ENCODE results near the gene RECQL5. TPM values are rescaled to one million over a fixed set of nuclear protein-coding genes. Genes with fewer than 3 reads are reported as not detected.

RECQL5 gene
- total and polyA plus RNA-seq, 12 donors, result 11.2 to 188 (median 32.9) TPM

DNA sequence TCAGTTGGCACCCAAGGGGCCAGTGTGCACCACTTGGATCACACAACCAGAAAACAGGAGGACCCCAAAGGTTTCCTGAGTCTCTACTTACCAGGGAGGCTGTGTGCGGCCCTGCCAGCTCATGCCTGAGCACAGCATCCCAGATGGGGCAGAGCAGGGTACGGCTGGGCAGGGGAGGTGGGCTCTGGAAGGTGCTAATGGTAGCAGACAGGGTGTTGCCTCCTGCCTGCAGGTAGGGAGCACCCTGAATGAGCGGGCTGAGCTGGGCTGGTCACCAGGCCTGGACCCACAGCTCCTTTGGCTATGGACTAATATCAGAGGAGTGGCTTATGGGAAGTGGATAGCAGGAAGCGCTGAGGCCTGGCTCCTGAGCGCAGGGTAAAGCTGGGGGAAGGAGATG is 14.6 kb downstream of the RECQL5 start:
- Histone ChIP-seq H3K27ac (no peak overlapping the region), H3K4me3 (no peak overlapping the region), H3K27me3 (no peaks in the 10 kb centered on the region), H3K9me3 (replicated peaks in 1 of 3) (no peaks in the 10 kb centered on the region), H3K4me1 (replicated peaks in 1 of 2) (no peaks in the 10 kb centered on the region), H3K36me3 (replicated peaks in 1 of 2) (peaks cover 0 to 29% of the 10 kb centered on the region in 2 donors)
- no peak for DNase-seq
- TF ChIP-seq POLR2A (IDR thresholded peaks at IDR 0.05), result no peak
- TF ChIP-seq, protein P1, sequence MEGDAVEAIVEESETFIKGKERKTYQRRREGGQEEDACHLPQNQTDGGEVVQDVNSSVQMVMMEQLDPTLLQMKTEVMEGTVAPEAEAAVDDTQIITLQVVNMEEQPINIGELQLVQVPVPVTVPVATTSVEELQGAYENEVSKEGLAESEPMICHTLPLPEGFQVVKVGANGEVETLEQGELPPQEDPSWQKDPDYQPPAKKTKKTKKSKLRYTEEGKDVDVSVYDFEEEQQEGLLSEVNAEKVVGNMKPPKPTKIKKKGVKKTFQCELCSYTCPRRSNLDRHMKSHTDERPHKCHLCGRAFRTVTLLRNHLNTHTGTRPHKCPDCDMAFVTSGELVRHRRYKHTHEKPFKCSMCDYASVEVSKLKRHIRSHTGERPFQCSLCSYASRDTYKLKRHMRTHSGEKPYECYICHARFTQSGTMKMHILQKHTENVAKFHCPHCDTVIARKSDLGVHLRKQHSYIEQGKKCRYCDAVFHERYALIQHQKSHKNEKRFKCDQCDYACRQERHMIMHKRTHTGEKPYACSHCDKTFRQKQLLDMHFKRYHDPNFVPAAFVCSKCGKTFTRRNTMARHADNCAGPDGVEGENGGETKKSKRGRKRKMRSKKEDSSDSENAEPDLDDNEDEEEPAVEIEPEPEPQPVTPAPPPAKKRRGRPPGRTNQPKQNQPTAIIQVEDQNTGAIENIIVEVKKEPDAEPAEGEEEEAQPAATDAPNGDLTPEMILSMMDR (IDR thresholded peaks at IDR 0.05), result no peak
- WGBS, 4 donors, result 85 to 98% (median 93%) methylated on average over 3 to 5 of the region's 5 CpGs
- intact Hi-C loops (cut with DNase I), result no loop called here

DNA sequence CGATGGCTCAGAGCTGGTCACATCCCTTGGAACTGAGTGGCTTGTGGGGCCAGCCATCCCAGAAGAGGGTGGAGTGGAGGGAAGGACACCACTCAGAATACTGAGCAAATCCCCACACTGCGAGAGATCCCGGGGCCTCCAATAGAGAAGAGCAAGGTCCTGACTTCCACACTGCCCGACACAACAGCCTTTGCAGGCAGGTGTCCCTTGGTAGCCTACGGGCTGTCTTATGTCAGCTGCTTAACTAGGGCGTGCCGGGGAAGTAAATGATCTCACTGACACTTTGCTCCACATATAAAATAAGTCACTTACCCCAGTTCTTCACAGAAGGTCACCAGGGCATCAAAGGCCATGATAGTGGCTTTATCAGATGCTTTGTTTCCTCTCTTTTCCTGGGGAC is 16.1 kb downstream of the RECQL5 start:
- 86 to 95% (median 92%) methylated on average over 7 of the region's 7 CpGs; no CpG with 5 or more reads in 1 of the 4 donors for WGBS, 4 donors
- Histone ChIP-seq H3K4me3 (no peak overlapping the region), H3K27ac (no peak overlapping the region), H3K27me3 (no peaks in the 10 kb centered on the region), H3K36me3 (replicated peaks in 1 of 2) (peaks cover 0 to 24% of the 10 kb centered on the region in 2 donors), H3K9me3 (replicated peaks in 1 of 3) (no peaks in the 10 kb centered on the region), H3K4me1 (replicated peaks in 1 of 2) (no peaks in the 10 kb centered on the region)
- intact Hi-C loops (cut with DNase I), result no loop called here
- DNase-seq, result no peak
- TF ChIP-seq, protein P1 (IDR thresholded peaks at IDR 0.05), result no peak
- no peak for TF ChIP-seq POLR2A (IDR thresholded peaks at IDR 0.05)

DNA sequence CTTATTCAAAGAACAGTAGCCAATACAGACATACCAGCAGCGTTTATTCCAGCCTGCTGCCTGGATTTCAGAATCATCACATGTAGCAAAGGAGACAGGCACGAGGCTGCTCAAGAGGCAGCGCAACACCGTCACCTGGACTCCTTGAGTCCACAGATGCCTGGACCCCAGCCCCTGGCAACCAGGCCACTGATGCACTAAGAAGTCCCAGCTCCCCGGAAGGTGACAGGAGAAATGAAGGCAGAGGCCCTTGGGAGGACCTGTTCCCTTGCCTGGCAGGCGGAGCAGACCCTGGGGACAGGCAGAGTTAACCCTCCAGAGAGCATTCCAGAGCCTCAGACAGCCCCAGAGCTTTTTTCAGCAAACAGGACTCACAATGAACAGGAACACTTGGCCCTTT is 17.3 kb downstream of the RECQL5 start:
- Histone ChIP-seq H3K36me3 (replicated peaks in 1 of 2) (peaks cover 0 to 21% of the 10 kb centered on the region in 2 donors), H3K9me3 (replicated peaks in 1 of 3) (no peaks in the 10 kb centered on the region), H3K4me3 (no peak overlapping the region), H3K27ac (no peak overlapping the region), H3K27me3 (no peaks in the 10 kb centered on the region), H3K4me1 (replicated peaks in 1 of 2) (no peaks in the 10 kb centered on the region)
- no peak for TF ChIP-seq POLR2A (IDR thresholded peaks at IDR 0.05)
- TF ChIP-seq, protein P1 (IDR thresholded peaks at IDR 0.05), result no peak
- intact Hi-C loops (cut with DNase I), result no loop called here
- WGBS, 4 donors, result 86 to 94% (median 92%) methylated on average over 5 to 6 of the region's 6 CpGs
- no peak for DNase-seq

DNA sequence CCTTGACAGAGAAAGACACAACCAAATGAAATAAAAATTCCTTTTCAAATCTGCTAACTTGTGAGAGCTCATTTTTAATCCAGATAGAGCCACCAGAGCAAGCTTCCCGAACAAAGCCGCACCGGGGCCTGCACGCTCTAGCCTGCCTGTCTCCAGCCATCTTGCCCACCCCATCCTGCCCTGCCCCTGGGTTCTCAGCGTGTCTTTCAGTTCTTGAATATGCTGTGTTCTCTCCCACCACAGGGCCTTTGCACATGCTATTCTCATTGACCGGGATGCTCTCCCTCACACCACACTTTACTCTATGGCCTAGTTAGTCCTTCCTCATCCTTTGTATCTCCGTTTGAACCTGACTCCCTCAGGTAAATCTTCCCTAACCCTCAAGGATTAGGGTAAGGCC is 19.0 kb downstream of the RECQL5 start:
- Histone ChIP-seq H3K27ac (no peak overlapping the region), H3K27me3 (no peaks in the 10 kb centered on the region), H3K36me3 (replicated peaks in 1 of 2) (peaks cover 0 to 17% of the 10 kb centered on the region in 2 donors), H3K4me1 (replicated peaks in 1 of 2) (no peaks in the 10 kb centered on the region), H3K4me3 (no peak overlapping the region), H3K9me3 (replicated peaks in 1 of 3) (no peaks in the 10 kb centered on the region)
- TF ChIP-seq POLR2A (IDR thresholded peaks at IDR 0.05), result no peak
- TF ChIP-seq, protein P1 (IDR thresholded peaks at IDR 0.05), result no peak
- no peak for DNase-seq
- intact Hi-C loops (cut with DNase I), result no loop called here
- 94 to 99% (median 98%) methylated on average over 7 of the region's 7 CpGs for WGBS, 4 donors
